Cardiac fibroblast (primary cell): ENCODE measurements around the gene LY6G5B.

Experiments
- DNase-seq, 2 donors: peaks; one replicate each; pipeline versions ENCODE4 v3.0.0 to v3.0.0-alpha.2; 2010; ENCODE audit warnings: low read depth in 2 of 2
- H3K4me3 ChIP-seq, 2 donors: replicated peaks in 1 of 2; 1 replicate in 1 of 2; 2 replicates in 1 of 2; pipeline ENCODE4 v1.5.1; 2011; ENCODE audit warnings: low read depth in 2 of 2, low read length in 2 of 2, mild to moderate bottlenecking in 2 of 2, moderate library complexity in 1 of 2
- TF ChIP-seq, protein P1 (sequence below): IDR thresholded peaks from one replicate; pipeline ENCODE4 v1.5.1; 2011; ENCODE audit warnings: low read depth, mild to moderate bottlenecking, low read length, inconsistent platforms

Gene LY6G5B

DNA sequence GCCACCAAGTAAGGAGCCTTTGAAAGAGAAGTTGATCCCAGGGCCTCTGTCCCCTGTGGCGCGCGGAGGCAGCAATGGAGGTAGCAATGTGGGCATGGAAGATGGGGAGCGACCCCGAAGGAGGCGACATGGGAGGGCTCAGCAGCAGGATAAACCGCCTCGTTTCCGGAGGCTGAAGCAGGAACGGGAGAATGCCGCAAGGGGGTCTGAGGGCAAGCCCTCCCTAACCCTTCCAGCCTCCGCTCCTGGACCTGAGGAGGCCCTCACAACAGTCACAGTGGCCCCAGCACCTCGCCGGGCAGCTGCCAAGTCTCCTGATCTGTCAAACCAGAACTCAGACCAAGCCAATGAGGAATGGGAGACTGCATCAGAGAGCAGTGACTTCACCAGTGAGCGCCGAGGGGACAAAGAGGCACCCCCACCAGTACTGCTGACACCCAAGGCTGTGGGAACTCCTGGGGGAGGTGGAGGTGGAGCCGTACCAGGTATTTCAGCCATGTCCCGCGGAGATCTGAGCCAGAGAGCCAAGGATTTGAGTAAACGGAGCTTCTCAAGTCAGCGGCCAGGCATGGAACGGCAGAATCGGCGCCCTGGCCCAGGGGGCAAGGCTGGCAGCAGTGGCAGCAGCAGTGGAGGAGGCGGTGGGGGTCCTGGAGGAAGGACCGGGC lies 37.4 kb upstream of the LY6G5B start:
- H3K4me3 ChIP-seq = no peak overlapping the region
- TF ChIP-seq, protein P1, sequence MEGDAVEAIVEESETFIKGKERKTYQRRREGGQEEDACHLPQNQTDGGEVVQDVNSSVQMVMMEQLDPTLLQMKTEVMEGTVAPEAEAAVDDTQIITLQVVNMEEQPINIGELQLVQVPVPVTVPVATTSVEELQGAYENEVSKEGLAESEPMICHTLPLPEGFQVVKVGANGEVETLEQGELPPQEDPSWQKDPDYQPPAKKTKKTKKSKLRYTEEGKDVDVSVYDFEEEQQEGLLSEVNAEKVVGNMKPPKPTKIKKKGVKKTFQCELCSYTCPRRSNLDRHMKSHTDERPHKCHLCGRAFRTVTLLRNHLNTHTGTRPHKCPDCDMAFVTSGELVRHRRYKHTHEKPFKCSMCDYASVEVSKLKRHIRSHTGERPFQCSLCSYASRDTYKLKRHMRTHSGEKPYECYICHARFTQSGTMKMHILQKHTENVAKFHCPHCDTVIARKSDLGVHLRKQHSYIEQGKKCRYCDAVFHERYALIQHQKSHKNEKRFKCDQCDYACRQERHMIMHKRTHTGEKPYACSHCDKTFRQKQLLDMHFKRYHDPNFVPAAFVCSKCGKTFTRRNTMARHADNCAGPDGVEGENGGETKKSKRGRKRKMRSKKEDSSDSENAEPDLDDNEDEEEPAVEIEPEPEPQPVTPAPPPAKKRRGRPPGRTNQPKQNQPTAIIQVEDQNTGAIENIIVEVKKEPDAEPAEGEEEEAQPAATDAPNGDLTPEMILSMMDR = no peak
- DNase-seq = no peak

DNA sequence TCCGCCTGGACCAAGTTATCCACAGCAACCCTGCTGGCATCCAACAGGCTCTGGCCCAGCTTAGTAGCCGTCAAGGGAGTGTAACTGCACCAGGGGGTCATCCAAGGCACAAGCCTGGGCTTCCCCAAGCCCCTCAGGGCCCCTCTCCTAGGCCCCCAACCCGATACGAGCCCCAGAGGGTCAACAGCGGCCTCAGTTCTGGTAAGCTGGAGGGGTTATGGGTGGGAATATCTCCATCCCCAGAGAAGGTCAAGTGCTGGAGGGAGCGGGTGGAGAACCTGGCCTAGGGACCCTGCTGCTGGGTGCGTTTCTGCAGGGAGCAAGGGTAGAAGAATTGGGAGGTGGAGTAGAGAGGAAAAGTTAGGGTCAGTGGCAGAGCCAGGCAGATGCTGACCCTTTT lies 36.3 kb upstream of the LY6G5B start:
- TF ChIP-seq, protein P1 = no peak
- no peak for DNase-seq
- H3K4me3 ChIP-seq = no peak overlapping the region

DNA sequence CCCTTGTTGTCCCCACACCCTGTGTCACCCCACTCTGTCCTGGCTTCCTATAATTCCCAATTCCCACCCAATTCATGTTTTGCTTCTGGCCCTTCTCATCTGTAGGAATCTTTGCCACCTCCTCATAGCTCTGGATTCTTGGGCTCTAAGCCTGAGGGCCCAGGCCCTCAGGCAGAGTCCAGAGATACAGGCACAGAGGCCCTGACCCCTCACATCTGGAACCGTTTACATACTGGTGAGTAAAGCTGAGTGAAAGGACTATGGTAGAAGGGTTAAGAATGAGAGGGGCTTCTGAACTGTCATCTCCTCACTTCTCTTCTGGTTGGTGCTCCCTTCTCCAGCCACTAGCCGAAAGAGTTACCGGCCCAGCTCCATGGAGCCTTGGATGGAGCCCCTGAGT lies 35.6 kb upstream of the LY6G5B start:
- TF ChIP-seq, protein P1 = no peak
- no peak for DNase-seq
- no peak overlapping the region for H3K4me3 ChIP-seq

DNA sequence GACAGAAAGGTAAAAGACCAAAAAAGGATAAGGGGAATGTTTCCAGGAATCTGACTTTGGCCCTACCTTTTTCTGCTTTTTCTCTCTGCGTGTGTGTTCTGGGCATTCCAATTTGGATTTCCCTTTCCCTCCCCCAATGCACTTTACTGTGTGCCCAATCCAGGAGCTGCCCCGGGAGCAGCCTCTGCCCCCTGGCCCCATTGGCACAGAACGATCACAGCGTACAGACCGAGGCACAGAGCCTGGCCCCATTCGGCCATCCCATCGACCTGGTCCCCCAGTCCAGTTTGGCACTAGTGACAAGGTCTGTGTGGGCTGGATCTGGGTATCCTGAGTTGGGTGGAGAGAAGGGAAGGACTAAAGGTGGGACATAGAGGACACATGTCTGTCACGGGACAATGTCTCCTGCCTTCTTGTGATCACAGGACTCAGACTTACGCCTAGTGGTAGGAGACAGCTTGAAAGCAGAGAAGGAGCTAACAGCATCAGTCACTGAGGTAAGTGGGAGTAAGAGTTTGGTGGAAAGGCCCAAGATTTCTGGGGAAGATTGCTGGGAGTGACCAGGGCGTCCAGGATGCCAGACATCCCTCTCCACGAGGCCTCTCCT lies 34.7 kb upstream of the LY6G5B start:
- no peak for DNase-seq
- TF ChIP-seq, protein P1 = no peak

DNA sequence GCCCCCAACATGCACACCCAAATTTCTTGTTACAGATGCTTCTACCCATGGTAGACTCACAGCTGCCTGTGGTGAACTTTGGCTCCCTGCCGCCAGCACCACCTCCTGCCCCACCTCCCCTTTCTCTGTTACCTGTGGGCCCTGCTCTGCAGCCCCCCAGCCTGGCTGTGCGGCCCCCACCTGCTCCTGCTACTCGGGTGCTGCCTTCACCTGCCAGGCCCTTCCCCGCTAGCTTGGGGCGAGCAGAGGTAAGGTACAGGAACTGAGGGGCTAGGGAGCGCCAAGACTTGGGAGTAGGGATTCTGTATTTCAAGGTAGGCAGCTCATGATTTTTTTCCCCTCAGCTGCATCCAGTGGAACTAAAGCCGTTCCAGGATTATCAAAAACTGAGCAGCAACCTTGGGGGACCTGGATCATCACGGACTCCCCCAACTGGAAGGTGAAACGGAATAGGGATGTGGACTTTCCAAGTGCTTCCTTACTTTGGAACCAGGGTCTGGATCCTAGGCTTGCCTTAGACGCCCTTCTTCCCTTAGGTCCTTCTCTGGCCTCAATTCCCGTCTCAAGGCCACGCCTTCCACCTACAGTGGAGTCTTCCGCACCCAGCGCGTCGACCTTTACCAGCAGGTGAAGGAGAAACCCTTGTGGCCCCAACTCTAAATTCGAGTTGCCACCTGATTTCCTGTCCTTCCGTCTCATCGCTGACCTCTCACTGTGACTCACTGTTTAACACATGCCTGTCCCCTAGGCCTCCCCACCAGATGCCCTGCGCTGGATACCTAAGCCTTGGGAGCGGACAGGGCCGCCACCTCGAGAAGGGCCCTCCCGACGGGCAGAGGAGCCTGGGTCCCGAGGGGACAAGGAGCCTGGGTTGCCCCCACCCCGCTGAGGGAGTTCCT lies 32.8 kb upstream of the LY6G5B start:
- TF ChIP-seq, protein P1 = no peak
- H3K4me3 ChIP-seq = no peak overlapping the region
- no peak for DNase-seq

More for the DNA sequence above, 34.7 kb upstream of the LY6G5B start:
- H3K4me3 ChIP-seq = no peak overlapping the region

DNA sequence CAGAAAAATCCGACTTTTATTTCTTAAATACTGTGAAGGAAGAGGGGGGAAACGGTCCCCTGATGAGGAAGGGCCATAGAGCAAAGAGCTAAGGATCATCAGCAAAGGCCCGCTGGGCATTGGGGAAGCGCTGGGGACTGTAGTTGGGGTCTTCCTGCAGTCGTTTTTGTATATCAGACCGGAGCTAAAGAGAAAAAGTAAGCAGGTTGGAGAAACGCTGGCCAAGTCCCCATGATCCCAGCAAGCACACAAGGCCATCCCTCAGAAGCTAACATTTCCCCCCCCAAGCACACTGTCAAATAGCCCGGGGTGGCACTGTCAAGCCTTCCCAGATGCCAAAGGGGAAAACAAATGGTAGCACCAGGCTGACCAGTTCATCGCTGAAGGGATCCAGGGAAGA lies 30.7 kb upstream of the LY6G5B start:
- no peak overlapping the region for H3K4me3 ChIP-seq
- no peak for DNase-seq
- TF ChIP-seq, protein P1 = no peak
